NB4 (cell line): ENCODE data around the gene ADGRG4.

ENCODE experiments used
- MYC ChIP-seq: IDR thresholded peaks from 2 replicates; pipeline ENCODE4 v1.6.1; 2011; ENCODE audit warnings: low read depth, low read length
- POLR2A ChIP-seq: IDR thresholded peaks from 2 replicates; pipeline ENCODE4 v1.6.1; 2011; ENCODE audit warnings: mild to moderate bottlenecking; ENCODE audit not compliant: insufficient read length; ENCODE audit errors: extremely low read depth
- TF ChIP-seq, protein P1 (sequence below): IDR thresholded peaks from one replicate; pipeline ENCODE4 v1.5.1; 2012; ENCODE audit warnings: low read depth, low read length
- TF ChIP-seq, protein P2 (sequence below): IDR thresholded peaks from 2 replicates; pipeline ENCODE4 v1.6.1; 2011; ENCODE audit warnings: low read depth, low read length

DNA sequence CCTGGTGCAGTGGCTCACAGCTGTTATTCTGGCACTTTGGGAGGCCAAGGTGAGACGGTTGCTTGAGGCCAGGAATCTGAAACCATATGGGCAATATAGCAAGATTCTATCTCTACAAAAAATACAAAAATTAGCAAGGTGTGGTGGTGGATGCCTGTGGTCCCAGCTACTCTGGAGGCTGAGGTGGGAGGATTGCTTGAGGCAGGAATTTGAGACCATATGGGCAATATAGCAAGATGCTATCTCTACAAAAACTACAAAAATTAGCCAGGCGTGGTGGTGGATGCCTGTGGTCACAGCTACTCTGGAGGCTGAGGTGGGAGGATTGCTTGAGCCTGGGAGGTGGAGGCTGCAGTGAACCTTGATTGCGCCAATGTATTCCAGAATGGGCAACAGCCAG, 2.3 kb downstream of the ADGRG4 start:
- TF ChIP-seq, protein P1, sequence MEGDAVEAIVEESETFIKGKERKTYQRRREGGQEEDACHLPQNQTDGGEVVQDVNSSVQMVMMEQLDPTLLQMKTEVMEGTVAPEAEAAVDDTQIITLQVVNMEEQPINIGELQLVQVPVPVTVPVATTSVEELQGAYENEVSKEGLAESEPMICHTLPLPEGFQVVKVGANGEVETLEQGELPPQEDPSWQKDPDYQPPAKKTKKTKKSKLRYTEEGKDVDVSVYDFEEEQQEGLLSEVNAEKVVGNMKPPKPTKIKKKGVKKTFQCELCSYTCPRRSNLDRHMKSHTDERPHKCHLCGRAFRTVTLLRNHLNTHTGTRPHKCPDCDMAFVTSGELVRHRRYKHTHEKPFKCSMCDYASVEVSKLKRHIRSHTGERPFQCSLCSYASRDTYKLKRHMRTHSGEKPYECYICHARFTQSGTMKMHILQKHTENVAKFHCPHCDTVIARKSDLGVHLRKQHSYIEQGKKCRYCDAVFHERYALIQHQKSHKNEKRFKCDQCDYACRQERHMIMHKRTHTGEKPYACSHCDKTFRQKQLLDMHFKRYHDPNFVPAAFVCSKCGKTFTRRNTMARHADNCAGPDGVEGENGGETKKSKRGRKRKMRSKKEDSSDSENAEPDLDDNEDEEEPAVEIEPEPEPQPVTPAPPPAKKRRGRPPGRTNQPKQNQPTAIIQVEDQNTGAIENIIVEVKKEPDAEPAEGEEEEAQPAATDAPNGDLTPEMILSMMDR = no peak
- TF ChIP-seq, protein P2, sequence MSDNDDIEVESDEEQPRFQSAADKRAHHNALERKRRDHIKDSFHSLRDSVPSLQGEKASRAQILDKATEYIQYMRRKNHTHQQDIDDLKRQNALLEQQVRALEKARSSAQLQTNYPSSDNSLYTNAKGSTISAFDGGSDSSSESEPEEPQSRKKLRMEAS = no peak
- TF ChIP-seq POLR2A = no peak
- no peak for TF ChIP-seq MYC
